RWPE2 (cell line): Measurements from ENCODE around the gene HSPA1L.

Experiments used
- ATAC-seq: fragments of 200-7000 bp; cut with Tn5 transposase; 3 replicates; pipeline ENCODE4 v1.9.1; 2021; ENCODE audit warnings: low read depth
- DNase-seq: peaks from one replicate; pipeline ENCODE4 v3.0.0-alpha.2; 2020; ENCODE audit warnings: low spot score
- H3K27ac ChIP-seq: fragments of 450-650 bp; 2 replicates; pipeline ENCODE4 v1.5.1; 2017; ENCODE audit warnings: mild to moderate bottlenecking; ENCODE audit not compliant: poor library complexity, severe bottlenecking
- H3K27me3 ChIP-seq: fragments of 250-450 bp; sonication (Bioruptor Pico); 2 replicates; pipeline ENCODE4 v1.5.1; 2021; ENCODE audit warnings: mild to moderate bottlenecking, moderate library complexity; ENCODE audit not compliant: insufficient read depth, poor library complexity, severe bottlenecking
- H3K36me3 ChIP-seq: fragments of 250-450 bp; sonication (Bioruptor Pico); 2 replicates; pipeline ENCODE4 v1.5.1; 2020; ENCODE audit warnings: low read depth, mild to moderate bottlenecking, moderate library complexity
- H3K4me1 ChIP-seq: fragments of 250-450 bp; sonication (Bioruptor Pico); 2 replicates; pipeline ENCODE4 v1.5.1; 2021; ENCODE audit warnings: mild to moderate bottlenecking, moderate library complexity; ENCODE audit not compliant: insufficient read depth, poor library complexity, severe bottlenecking
- H3K4me3 ChIP-seq: fragments of 250-450 bp; sonication (Bioruptor Pico); 2 replicates; pipeline ENCODE4 v1.5.1; 2021; ENCODE audit warnings: mild to moderate bottlenecking, moderate library complexity; ENCODE audit not compliant: severe bottlenecking
- H3K9me3 ChIP-seq: fragments of 250-450 bp; sonication (Bioruptor Pico); 2 replicates; pipeline ENCODE4 v1.5.1; 2021; ENCODE audit warnings: mild to moderate bottlenecking, moderate library complexity; ENCODE audit not compliant: severe bottlenecking
- TF ChIP-seq, protein P1 (sequence below): fragments of 450-650 bp; IDR thresholded peaks from one replicate; pipeline ENCODE4 v1.5.1; 2017; ENCODE audit warnings: mild to moderate bottlenecking, moderate library complexity; ENCODE audit not compliant: poor library complexity, severe bottlenecking

The HSPA1L gene

DNA sequence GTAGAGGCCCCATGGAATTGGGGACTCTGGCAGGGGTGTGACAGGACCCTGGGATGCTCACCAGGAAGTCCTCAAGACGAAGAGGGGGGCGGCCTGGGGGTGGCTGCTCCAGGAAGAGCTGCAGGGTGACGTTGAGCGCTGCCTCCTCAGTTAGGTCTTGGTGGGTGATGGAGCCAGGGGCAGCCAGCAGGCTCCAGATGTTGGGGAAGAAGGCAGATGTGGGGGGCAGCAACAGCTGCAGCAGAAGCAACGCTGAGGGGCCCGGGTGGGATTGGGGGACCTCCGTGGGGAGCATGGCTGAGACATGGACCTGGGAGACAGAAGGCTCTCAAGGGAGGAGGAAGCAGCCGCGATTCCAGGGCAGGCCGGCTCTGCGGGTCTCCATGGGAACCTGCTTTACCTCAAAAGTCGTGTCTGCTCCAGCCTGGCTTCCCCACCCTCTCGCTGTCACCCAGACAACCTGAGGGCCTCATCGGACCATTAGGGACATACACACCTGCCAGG is 38.5 kb downstream of the HSPA1L start:
- H3K4me1 ChIP-seq = peaks cover 19% of the 10 kb centered on the region
- ATAC-seq = peak; percentile 17

DNA sequence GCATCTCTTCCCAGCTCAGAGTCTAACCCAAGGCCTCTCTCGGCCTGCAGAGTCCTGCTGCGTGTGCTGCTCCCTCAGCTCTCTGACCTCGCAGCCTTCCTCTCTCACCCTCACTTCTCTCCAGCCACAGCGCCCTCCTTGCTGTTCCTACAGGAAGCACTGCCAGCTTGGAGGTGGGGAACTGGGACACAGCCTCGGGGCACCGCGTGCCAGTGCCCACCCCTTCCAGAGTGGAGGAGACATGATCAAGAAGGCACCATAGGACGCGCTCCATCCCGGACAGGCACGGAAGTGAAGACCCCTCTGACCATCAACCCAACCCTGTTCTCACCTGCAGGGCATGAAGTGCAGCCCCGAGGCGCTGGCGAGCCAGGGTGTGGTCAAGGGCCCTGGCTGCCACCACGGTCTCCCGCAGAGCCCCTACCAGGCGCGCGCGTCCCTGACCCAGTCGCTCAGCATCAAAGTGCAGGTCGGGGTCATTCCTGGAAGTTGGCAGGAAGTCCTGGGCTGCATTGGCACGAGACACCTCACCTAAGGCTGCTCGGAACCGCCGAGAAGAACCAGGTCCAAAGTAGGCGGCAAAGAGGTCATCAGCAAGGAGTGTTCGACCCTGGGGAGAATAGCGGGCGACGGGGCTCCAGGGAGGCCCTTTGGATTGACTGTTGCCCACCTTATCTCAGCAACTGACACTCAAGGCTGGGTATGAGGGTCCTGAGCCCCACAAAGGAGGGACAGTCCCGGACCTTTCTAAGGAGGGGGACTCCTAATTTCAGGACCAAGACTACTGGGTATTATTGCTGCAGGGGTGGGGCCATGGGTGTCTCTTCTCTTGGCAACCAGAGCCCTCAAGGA is 39.2 kb downstream of the HSPA1L start:
- ATAC-seq (no peak), DNase-seq (no peak)
- TF ChIP-seq, protein P1, sequence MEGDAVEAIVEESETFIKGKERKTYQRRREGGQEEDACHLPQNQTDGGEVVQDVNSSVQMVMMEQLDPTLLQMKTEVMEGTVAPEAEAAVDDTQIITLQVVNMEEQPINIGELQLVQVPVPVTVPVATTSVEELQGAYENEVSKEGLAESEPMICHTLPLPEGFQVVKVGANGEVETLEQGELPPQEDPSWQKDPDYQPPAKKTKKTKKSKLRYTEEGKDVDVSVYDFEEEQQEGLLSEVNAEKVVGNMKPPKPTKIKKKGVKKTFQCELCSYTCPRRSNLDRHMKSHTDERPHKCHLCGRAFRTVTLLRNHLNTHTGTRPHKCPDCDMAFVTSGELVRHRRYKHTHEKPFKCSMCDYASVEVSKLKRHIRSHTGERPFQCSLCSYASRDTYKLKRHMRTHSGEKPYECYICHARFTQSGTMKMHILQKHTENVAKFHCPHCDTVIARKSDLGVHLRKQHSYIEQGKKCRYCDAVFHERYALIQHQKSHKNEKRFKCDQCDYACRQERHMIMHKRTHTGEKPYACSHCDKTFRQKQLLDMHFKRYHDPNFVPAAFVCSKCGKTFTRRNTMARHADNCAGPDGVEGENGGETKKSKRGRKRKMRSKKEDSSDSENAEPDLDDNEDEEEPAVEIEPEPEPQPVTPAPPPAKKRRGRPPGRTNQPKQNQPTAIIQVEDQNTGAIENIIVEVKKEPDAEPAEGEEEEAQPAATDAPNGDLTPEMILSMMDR = no peak
- Histone ChIP-seq H3K36me3 (peaks cover 10% of the 10 kb centered on the region), H3K27ac (peak overlapping the region; percentile 73), H3K4me3 (no peak overlapping the region), H3K27me3 (no peaks in the 10 kb centered on the region), H3K9me3 (no peaks in the 10 kb centered on the region), H3K4me1 (peaks cover 19% of the 10 kb centered on the region)

More for the DNA sequence above, 38.5 kb downstream of the HSPA1L start:
- no peaks in the 10 kb centered on the region for H3K27me3 ChIP-seq
- peak overlapping the region; percentile 73 for H3K27ac ChIP-seq
- H3K9me3 ChIP-seq = no peaks in the 10 kb centered on the region
- DNase-seq = no peak
- peaks cover 17% of the 10 kb centered on the region for H3K36me3 ChIP-seq
- peak overlapping the region; percentile 0 for H3K4me3 ChIP-seq
- TF ChIP-seq, protein P1 = no peak

DNA sequence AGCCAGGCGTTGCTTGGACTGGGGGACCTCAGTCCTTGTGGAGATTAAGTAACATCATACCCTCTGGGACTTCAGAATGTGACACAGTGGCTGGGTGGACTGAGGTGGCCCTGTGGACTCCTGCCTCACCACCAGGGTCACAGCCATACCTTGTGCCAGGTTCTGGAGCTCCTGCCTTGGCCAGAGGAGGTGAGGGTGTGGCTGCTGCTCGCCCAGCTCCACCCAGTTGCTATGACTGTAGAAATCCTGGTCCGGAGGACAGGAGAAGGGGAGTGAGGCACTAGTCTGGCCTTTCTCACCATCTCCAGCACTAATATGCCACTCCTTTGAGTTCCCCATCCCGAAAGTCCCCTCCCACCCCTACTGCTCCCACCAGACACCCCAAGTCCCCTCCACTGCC is 39.9 kb downstream of the HSPA1L start:
- Histone ChIP-seq H3K4me3 (no peak overlapping the region), H3K36me3 (peaks cover 8% of the 10 kb centered on the region; the same call in 1 of the 2 replicates), H3K27me3 (no peaks in the 10 kb centered on the region), H3K9me3 (no peaks in the 10 kb centered on the region), H3K27ac (no peak overlapping the region), H3K4me1 (peaks cover 19% of the 10 kb centered on the region)
- DNase-seq = no peak
- ATAC-seq = 0 out of 3 replicates have a peak, but pooled peaks have one; percentile 19
- TF ChIP-seq, protein P1 = no peak

DNA sequence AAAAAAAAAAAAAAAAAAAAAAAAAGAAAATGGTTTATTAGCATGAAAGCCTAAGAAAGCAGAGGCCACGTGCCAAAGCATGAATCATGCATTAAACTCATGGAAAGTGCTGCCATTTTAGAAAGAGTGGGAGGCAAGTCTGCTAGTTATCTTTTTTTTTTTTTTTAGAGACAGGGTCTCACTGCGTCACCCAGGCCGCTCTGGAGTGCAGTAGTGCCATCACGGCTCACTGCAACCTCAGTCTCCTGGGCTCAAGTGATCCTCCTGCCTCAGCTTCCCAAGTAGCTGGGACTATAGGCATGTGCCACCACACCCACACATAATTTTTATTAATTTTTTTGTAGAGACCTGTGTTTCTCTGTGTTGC is 43.1 kb downstream of the HSPA1L start:
- TF ChIP-seq, protein P1 = no peak
- Histone ChIP-seq H3K27ac (no peak overlapping the region), H3K9me3 (no peaks in the 10 kb centered on the region), H3K36me3 (no peaks in the 10 kb centered on the region), H3K27me3 (no peaks in the 10 kb centered on the region), H3K4me1 (peaks cover 16% of the 10 kb centered on the region), H3K4me3 (no peak overlapping the region)
- DNase-seq (no peak), ATAC-seq (no peak)

DNA sequence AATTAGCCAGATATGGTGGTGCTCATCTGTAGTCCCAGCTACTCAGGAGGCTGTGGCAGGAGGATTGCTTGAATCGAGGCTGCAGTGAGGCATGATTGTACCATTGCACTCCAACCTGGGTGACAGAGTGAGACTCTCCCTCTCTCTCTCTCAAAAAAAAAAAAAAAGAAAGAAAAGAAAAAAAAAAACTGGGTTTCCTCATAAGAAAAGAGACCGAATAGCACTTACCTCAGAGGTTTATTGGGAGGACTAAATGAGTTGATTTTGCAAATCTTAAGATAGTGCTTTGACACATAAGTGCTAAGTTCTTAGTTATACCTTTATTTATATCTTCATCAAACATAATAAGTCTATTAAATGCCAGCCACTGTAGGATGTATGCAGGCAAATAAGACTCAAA is 44.2 kb downstream of the HSPA1L start:
- TF ChIP-seq, protein P1 = no peak

More for the DNA sequence above, 44.2 kb downstream of the HSPA1L start:
- Histone ChIP-seq H3K27me3 (no peaks in the 10 kb centered on the region), H3K36me3 (no peaks in the 10 kb centered on the region), H3K4me3 (no peak overlapping the region), H3K9me3 (no peaks in the 10 kb centered on the region), H3K27ac (no peak overlapping the region), H3K4me1 (peaks cover 7% of the 10 kb centered on the region)
- ATAC-seq = no peak
- no peak for DNase-seq
